ENCODE results near the gene ITPRIPL2.

ITPRIPL2 gene

DNA sequence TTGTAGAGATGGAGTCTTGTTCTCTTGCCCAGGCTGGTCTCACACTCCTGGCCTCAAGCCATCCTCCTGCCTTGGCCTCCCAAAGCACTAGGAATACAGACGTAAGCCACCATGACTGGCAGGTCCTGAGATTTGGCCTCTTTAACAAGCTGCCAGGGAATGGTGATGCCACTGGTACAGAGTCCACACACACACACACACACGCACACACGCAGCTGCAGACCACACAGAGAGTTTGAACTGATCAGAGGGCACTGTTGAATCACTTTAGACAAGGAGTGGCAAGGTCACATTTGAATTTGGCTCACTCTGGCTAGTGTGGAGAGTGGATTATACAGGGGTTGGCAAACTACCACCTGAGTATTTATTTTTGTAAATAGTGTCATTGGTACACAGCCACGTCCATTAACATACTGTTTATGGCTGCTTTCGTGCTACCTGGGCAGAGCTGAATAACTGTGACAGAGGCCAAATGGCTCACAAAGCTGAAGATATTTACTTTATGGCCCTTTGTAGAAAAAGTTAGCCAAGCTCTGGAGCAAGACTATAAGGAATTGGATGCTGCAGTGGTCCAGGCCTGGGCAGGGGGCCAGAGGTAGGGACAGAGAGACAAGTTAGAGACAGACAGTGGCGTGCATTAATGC, 9.9 kb downstream of the ITPRIPL2 start:
- DNase-seq (ENCODE audit: low spot score) = no peak

DNA sequence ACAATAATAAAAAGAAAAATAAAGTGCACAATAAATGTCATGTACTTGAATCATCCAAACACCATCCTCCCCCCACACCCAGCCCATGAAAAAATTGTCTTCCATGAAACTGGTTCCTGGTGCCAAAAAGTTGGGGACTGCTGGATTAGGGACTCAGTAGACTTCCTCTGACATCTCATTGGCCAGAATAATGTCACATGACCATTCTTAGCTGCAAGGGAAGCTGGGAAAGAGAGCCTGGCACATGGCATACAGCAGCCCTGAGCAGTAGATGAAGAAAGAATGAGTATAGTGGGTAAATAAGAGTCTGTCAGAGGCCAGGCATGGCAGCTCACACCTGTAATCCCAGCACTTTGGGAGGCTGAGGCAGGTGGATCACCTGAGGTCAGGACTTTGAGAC, 12.5 kb downstream of the ITPRIPL2 start:
- DNase-seq (ENCODE audit: low spot score) = no peak

DNA sequence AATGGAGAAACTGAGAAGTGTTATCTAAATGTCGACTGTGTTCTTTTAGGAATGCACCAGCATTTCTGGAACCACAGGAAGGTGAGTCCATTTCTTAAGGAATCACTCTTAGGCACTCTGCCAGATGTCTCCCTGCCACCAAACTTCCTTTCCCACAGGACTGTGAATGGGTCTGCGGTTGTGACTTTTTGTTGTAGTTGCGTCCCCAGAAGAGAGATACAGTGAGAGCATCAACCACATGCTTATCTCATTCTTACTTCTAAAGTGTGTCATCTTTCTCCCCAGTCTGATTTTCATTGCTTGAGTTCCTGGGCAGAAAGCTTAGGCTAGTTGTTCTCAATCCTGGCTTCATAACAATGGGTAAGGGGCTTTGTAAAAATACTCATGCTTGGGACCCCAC, 13.4 kb downstream of the ITPRIPL2 start:
- no peak for DNase-seq (ENCODE audit: low spot score)

- DNase-seq (ENCODE audit: low spot score) = no peak
Measured at GRCh38 chr16:19127674-19128131, 13.9 kb downstream of the ITPRIPL2 start.

GRCh38 chr16:19128454-19129200, 14.9 kb downstream of the ITPRIPL2 start:
- no peak for DNase-seq (ENCODE audit: low spot score)

DNA sequence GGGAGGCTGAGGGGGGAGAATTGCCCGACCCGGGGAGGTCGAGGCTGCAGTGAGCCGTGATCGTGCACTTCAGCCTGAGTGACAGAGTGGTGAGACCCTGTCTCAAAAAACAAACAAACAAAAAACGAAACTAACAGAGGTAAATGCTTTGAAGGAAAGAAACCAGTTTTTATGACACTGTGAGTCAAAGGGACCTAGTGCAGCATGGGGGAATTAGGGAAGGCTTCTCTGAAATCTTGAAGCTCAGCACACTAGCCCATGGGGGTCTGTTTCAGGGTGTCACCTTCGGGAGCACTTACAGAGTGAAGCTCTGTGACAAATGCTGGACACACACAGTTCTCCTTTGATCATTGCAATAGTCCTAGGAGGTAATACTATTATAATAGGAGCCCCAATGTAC, 16.6 kb downstream of the ITPRIPL2 start:
- DNase-seq (ENCODE audit: low spot score) = no peak

- DNase-seq (ENCODE audit: low spot score) = no peak
Measured at GRCh38 chr16:19130852-19131824, 17.4 kb downstream of the ITPRIPL2 start.

- DNase-seq (ENCODE audit: low spot score) = no peak
Measured at GRCh38 chr16:19131825-19132218, 18.1 kb downstream of the ITPRIPL2 start.

- no peak for DNase-seq (ENCODE audit: low spot score)
Measured at GRCh38 chr16:19132255-19132654, 18.5 kb downstream of the ITPRIPL2 start.

DNA sequence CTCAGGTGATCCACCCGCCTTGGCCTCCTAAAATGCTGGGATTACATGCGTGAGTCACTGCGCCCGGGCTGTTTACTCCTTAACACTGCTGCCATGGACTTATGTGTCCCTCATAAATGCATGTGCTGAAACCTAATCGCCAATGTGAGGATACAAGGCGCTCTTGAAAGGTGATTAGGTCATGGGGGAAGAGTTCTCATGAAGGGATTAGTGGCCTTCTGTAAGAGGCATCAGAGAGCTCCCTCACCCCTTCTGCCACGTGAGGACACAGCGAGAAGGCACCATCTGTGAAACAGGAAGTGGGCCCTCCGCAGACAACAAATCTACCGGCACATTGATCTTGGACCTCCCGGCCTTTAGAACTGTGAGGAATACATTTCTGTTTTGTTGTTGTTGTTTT, 19.1 kb downstream of the ITPRIPL2 start:
- DNase-seq (ENCODE audit: low spot score) = no peak

DNA sequence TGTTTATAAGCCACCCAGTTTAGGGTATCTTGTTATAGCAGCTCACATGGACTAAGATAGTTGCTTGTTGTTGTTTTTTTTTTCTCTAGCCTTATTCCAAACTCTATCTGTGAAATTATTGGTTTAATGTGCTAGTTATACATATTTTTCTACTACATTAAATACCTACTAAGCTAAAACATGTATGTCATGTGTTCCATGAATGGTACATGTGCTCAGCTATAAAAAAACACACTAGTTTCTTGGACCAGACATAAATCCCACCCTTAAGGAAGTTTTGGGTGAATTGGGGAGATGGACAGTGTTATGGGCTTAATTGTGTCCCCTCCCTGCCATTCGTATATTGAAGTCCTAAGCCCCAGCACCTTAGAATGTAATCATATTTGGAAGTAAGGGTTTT, 19.8 kb downstream of the ITPRIPL2 start:
- no peak for DNase-seq (ENCODE audit: low spot score)

DNA sequence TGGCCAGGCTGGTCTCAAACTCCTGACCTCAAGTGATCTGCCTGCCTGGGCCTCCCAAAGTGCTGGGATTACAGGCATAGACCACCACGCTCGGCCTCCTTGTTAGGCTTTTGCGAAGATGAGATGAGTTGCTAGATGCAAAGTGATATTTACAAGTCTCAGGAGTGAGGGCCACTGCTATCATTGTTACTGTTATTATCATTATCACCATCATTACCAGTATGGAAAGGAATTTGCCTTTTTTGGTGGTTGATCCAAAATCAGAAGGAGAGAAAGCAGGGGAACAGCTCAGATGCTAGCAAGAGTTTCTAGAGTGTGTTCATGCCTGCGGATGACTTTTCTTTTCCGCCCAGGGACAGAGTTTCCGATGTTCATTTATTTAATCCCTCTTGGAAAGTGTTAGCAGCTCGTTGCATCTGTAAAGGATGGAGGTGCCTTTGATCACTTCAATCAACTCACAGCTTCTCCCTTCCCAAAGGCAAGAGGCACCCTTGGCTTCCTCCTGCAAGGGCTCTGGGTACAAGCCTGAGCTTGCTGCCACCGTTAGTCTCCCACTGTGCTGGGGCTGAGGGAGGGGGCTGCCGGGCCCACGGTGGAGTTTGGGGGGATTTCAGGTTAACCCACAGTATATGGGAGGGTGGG, 21.6 kb downstream of the ITPRIPL2 start:
- DNase-seq (ENCODE audit: low spot score) = no peak

- no peak for DNase-seq (ENCODE audit: low spot score)
Measured at GRCh38 chr16:19135896-19136438, 22.2 kb downstream of the ITPRIPL2 start.

DNA sequence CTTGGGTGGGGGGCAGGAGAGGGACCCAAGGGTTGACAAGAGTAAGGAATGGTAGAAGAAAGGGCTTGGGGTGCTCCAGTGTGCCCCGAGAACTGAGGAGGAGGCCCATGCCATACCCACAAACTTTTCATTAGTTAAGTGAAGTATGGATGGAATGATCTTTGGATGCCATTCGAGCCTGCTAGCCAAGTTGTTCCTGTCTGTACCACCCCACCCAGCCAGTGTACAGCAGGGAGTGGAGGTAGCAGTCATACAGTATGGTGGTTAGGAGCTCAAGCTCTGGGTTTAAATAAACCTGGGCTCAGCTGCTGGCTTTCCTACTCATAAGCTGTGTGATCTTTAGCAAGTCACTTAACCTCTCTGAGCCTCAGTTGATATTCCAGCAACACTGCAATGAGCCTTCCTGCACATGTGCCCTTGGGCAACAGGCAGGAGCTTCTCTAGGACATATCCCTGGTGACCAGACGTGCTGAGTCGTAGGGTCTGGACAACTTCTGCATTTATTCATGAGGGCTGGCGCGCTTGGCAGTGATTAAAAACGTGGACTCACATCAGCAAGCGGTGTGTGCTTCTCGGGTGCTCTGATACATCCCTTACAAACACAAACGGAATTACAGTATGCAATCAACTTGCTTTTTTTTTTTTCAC, 22.9 kb downstream of the ITPRIPL2 start:
- DNase-seq (ENCODE audit: low spot score) = no peak

GRCh38 chr16:19137201-19138128, 23.7 kb downstream of the ITPRIPL2 start:
- no peak for DNase-seq (ENCODE audit: low spot score)

DNA sequence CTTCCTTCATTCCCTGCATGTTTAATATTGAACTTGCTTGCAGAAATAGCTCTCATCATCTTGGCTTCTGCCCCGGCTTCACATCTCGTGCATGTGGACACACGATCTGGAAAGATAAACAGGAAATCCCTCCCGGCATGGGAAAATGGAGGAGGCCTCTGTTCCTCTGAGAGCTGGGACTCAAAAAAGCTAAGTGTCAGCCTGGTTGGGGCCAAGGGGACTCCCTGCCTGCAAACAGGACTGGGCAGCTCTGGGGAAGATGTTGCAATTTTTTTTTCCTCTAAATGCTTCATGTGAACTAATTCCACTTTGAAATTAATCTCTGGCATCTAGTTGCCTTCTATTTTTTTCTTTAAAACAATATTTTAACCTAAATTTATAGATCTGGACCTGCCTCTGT, 24.8 kb downstream of the ITPRIPL2 start:
- no peak for DNase-seq (ENCODE audit: low spot score)

DNA sequence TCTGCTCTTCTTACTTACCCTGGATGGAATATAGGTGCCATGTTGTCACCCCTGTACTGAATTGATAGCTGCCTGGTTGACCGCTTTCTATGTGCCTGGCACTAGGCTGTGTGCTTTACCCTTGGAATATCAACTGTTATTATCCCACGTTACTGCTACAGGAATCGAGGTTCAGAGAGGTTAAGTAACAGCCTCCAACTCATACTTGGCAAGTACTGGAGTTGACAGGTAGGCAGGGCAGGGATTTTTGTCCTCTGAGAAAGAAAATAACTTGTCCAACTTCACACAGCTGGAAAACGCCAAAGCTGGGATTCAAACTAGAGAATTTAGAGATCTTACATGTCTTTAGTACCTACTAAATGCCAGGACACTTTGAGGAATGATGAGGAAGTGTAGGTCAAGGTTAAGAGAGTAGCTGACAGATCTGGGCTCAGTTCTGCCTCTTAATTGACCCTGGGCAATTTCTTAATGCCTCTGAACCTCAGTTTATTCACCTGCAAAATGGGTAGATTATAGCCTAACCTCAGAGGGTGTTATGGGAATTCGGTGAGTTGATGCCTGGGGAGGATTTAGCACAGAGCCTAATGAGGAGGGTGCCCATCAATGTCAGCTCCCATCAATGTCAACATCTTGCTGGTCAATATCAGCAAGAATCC, 25.8 kb downstream of the ITPRIPL2 start:
- no peak for DNase-seq (ENCODE audit: low spot score)

DNA sequence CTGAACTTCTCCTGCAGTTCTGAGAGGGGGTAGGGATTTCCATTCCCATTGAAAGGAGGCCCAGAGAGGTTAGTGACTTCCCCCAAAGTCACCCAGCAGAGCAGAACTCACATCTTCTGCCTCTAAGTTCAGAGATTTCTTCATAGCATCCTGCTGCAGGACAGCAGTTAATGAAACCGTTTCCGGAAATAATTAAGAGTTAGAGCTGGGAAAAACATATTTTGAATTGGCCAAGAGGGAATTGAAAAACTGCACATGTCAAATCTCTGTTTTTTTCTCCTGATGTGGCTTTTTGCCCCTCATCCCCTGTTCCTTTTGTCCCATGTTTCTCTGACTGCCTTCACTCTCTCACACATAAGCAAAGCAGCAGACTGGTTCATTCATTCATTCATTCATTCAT, 26.6 kb downstream of the ITPRIPL2 start:
- no peak for DNase-seq (ENCODE audit: low spot score)

DNA sequence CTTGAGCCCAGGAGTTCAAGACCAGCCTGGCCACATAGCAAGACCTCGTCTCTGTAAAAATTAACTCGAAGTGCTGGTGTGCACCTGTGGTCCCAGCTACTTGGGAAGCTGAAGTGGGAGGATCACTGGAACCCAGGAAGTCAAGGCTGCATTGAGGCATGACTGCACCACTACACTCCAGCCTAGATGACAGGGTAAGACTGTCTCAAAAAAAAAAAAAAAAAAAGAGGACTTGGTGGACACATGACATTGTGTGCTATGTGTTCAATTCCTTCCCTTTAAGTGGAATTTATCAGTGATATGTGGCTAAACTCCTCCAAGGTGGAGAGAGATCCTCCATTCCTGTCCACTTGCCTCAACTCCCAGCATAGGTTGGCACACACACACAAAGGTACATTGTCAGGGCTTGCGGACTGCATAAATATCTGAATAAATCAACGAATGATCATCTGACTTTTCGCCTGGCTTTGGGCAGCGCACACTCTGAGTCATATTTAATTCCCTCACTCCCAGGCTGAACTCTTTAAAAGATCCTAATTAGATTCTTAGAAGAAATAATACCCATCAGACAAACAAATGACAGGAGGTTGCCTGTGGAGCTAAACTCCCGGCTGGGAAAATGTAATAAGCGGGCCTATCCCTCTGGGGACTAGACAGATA, 29.3 kb downstream of the ITPRIPL2 start:
- DNase-seq (ENCODE audit: low spot score) = no peak

Data from hematopoietic multipotent progenitor cell treated with erythropoietin and hydrocortisone succinate and interleukin-3 and kit ligand, for 15 days (in vitro differentiated cells).